HepG2 (cell line): Measurements from ENCODE around the gene TUBA1C. TPM values are rescaled to one million over a fixed set of nuclear protein-coding genes. Genes with fewer than 3 reads are reported as not detected.
A peak's percentile ranks its signal among the peaks of the same experiment; 100 is the strongest.

Experiments used
- ATF5 ChIP-seq: sonication (generic); formaldehyde crosslinking; IDR thresholded peaks from 2 replicates; pipeline ENCODE4 v1.4.0; 2020; ENCODE audit warnings: mild to moderate bottlenecking, low read depth, missing genetic modification reagents
- GTF3A ChIP-seq: sonication (generic); formaldehyde crosslinking; conservative IDR thresholded peaks from 2 replicates; pipeline ENCODE4 v1.4.0; 2020; ENCODE audit warnings: mild to moderate bottlenecking, missing genetic modification reagents
- KAT7 ChIP-seq: IDR thresholded peaks from 2 replicates; pipeline ENCODE4 v1.6.1; 2018; ENCODE audit warnings: borderline replicate concordance, missing compliant biosample characterization
- MAX ChIP-seq: IDR thresholded peaks from 2 replicates; pipeline ENCODE4 v1.6.1; 2012; ENCODE audit warnings: inconsistent platforms
- REST ChIP-seq, 2 experiments: IDR thresholded peaks; 2 replicates each; pipeline ENCODE4 v1.6.1; 2011 to 2012; ENCODE audit warnings: low read length in 2 of 2, borderline replicate concordance in 1 of 2, low read depth in 1 of 2, mild to moderate bottlenecking in 1 of 2, moderate library complexity in 1 of 2
- TAF1 ChIP-seq: sonication (generic); formaldehyde crosslinking; IDR thresholded peaks from 2 replicates; pipeline ENCODE4 v1.4.0; 2020; ENCODE audit warnings: missing genetic modification reagents
- ZBTB33 ChIP-seq: sonication (generic); formaldehyde crosslinking; IDR thresholded peaks from 2 replicates; pipeline ENCODE4 v1.4.0; 2020; ENCODE audit warnings: missing genetic modification reagents
- ZBTB4 ChIP-seq: sonication (generic); formaldehyde crosslinking; IDR thresholded peaks from 2 replicates; pipeline ENCODE4 v1.4.0; 2020; ENCODE audit warnings: missing genetic modification reagents, mild to moderate bottlenecking, borderline replicate concordance
- ZBTB8A ChIP-seq: sonication (generic); formaldehyde crosslinking; IDR thresholded peaks from 2 replicates; pipeline ENCODE4 v1.4.0; 2020; ENCODE audit warnings: mild to moderate bottlenecking, low read depth, missing genetic modification reagents, borderline replicate concordance
- ZNF235 ChIP-seq: sonication (generic); formaldehyde crosslinking; IDR thresholded peaks from 2 replicates; pipeline ENCODE4 v1.8.1; 2023; ENCODE audit warnings: mild to moderate bottlenecking, missing genetic modification reagents, borderline replicate concordance
- ZNF296 ChIP-seq: sonication (generic); formaldehyde crosslinking; conservative IDR thresholded peaks from 2 replicates; pipeline ENCODE4 v1.5.0; 2020; ENCODE audit warnings: mild to moderate bottlenecking, missing genetic modification reagents
- ZNF556 ChIP-seq: sonication (generic); formaldehyde crosslinking; IDR thresholded peaks from 2 replicates; pipeline ENCODE4 v1.4.0; 2020; ENCODE audit warnings: mild to moderate bottlenecking, missing genetic modification reagents, borderline replicate concordance
- ZNF572 ChIP-seq: sonication (generic); formaldehyde crosslinking; IDR thresholded peaks from 2 replicates; pipeline ENCODE4 v1.5.1; 2020; ENCODE audit warnings: mild to moderate bottlenecking, missing genetic modification reagents
- ZNF672 ChIP-seq: sonication (generic); formaldehyde crosslinking; IDR thresholded peaks from 2 replicates; pipeline ENCODE4 v1.8.1; 2022; ENCODE audit warnings: missing genetic modification reagents
- ZNF740 ChIP-seq: sonication (generic); formaldehyde crosslinking; IDR thresholded peaks from 2 replicates; pipeline ENCODE4 v1.4.0; 2020; ENCODE audit warnings: missing genetic modification reagents
- ZNF776 ChIP-seq: sonication (generic); formaldehyde crosslinking; IDR thresholded peaks from 2 replicates; pipeline ENCODE4 v1.4.0; 2020; ENCODE audit warnings: mild to moderate bottlenecking, missing genetic modification reagents
- polyA plus RNA-seq, 8 experiments: library from polyadenylated mRNA; depleted of rRNA in 3 of 8; stranded (reverse) in 7 of 8; unstranded in 1 of 8; fragments of >200 nt; fragmentation: Illumina TruSeq in 4 of 8; extraction: Trizol in 4 of 8; gene quantifications; 2 replicates each; pipeline versions ENCODE4 v1.2.1 to v1.2.3, GENCODE V29; 2011 to 2016; ENCODE audit warnings: low read depth in 4 of 8, missing spikeins in 1 of 8, mixed read lengths in 1 of 8; ENCODE audit not compliant: insufficient read depth in 1 of 8
- total RNA-seq, 5 experiments: library from RNA; depleted of rRNA; stranded (reverse); fragments of >200 nt; fragmentation: Illumina TruSeq; extraction: Trizol; gene quantifications; 2 replicates each; pipeline ENCODE4 v1.2.3, GENCODE V29; 2016; ENCODE audit warnings: low read depth in 1 of 5

Gene TUBA1C
- total and polyA plus RNA-seq, 2 of the 13 experiments (the other 11 are each of a cell fraction or from before 2014, with no cell fraction given) = 693 to 1,075 TPM

GRCh38 chr12:49264873-49265792 is at the start of gene TUBA1C (continued):
- TF ChIP-seq MAX (peak; percentile 77), REST (IDR thresholded peaks at IDR 0.05; ENCODE audit: borderline replicate concordance in 1 of 2, low read depth in 1 of 2, low read length in 2 of 2) (peak in 1 of 2 experiments; percentile 64; a peak in 2 of 4 replicates), TAF1 (CRISPR knock-in tag) (peak; percentile 95), ZNF296 (CRISPR knock-in tag) (peak; percentile 80; the same call in 1 of the 2 replicates), ZNF556 (CRISPR knock-in tag) (peak; percentile 43; the same call in 1 of the 2 replicates), ZNF776 (CRISPR knock-in tag) (peak; percentile 37; the same call in 1 of the 2 replicates), ZNF235 (peak; percentile 77; the same call in 1 of the 2 replicates), GTF3A (CRISPR knock-in tag) (no peak), ZNF740 (CRISPR knock-in tag) (peak; percentile 26; the same call in 1 of the 2 replicates), ZNF672 (CRISPR knock-in tag) (no peak), ZNF572 (CRISPR knock-in tag) (peak; percentile 20; the same call in 1 of the 2 replicates), ZBTB4 (CRISPR knock-in tag) (no peak), ZBTB8A (CRISPR knock-in tag) (no peak), ATF5 (CRISPR knock-in tag) (no peak; the same call in 1 of the 2 replicates), KAT7 (peak; percentile 80; the same call in 1 of the 2 replicates), ZBTB33 (CRISPR knock-in tag) (no peak)
